Endothelial cell of umbilical vein (primary cell): ENCODE data around the gene DBR1.

Source experiments
- EZH2 ChIP-seq: IDR thresholded peaks from 2 replicates; pipeline ENCODE4 v1.6.1; 2012; ENCODE audit warnings: borderline replicate concordance, low read depth, mild to moderate bottlenecking, moderate library complexity, low read length, inconsistent platforms; ENCODE audit not compliant: severe bottlenecking
- FOS ChIP-seq: IDR thresholded peaks from 2 replicates; pipeline ENCODE4 v1.6.1; 2011; ENCODE audit warnings: mild to moderate bottlenecking, low read length, moderate library complexity, borderline replicate concordance; ENCODE audit not compliant: insufficient read depth
- GATA2 ChIP-seq: IDR thresholded peaks from 2 replicates; pipeline ENCODE4 v1.7.0; 2011; ENCODE audit warnings: low read depth, mild to moderate bottlenecking, moderate library complexity, mixed read lengths, low read length; ENCODE audit not compliant: insufficient read length, insufficient read depth
- JUN ChIP-seq: IDR thresholded peaks from 2 replicates; pipeline ENCODE4 v1.6.1; 2011; ENCODE audit warnings: borderline replicate concordance, low read depth; ENCODE audit not compliant: insufficient read length, insufficient read depth
- MYC ChIP-seq: IDR thresholded peaks from one replicate; pipeline ENCODE4 v1.6.1; 2011; ENCODE audit warnings: mild to moderate bottlenecking, low read depth, low read length
- POLR2A ChIP-seq: IDR thresholded peaks from 2 replicates; pipeline ENCODE4 v1.6.1; 2012; ENCODE audit warnings: low read depth, mild to moderate bottlenecking, control low read depth, low read length
- POLR2AphosphoS5 ChIP-seq: IDR thresholded peaks from 2 replicates; pipeline ENCODE4 v1.6.1; 2012; ENCODE audit warnings: low read depth, mild to moderate bottlenecking, control low read depth, low read length, moderate library complexity; ENCODE audit not compliant: insufficient read depth
- TF ChIP-seq, protein P1 (sequence below), 2 donors: IDR thresholded peaks; 1 replicate in 1 of 2; 2 replicates in 1 of 2; pipeline ENCODE4 v1.5.1; 2011; ENCODE audit warnings: low read length in 2 of 2, mild to moderate bottlenecking in 2 of 2, moderate library complexity in 2 of 2, control low read depth in 1 of 2, inconsistent platforms in 1 of 2, low read depth in 1 of 2; ENCODE audit not compliant: insufficient read depth in 1 of 2; ENCODE audit errors: extremely low read depth in 1 of 2
- TF ChIP-seq, protein P2 (sequence below): IDR thresholded peaks from 2 replicates; pipeline ENCODE4 v1.6.1; 2011; ENCODE audit not compliant: insufficient read depth, insufficient read length

DNA sequence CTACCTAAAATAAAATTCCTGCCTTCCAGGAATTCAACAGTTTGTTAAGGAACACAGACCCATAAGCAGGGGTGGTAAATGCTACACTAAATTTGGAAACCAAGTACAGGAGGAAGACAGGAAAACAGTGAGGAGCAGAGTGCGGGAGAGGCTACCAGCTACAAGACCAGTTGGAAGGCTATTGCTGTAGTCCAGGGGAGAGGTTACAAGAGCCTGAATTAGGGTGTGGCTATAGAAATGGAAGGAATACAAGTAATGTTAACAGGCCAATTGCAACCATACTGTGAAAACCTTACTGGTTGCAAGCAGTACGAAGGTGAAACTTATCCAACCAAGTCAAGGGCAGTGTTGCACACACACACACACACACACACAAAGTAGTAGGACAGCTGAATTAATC is 11.5 kb upstream of the DBR1 start:
- TF ChIP-seq POLR2A (no peak), POLR2AphosphoS5 (no peak), JUN (no peak), EZH2 (no peak), FOS (no peak), MYC (no peak), GATA2 (no peak)
- TF ChIP-seq, protein P1, sequence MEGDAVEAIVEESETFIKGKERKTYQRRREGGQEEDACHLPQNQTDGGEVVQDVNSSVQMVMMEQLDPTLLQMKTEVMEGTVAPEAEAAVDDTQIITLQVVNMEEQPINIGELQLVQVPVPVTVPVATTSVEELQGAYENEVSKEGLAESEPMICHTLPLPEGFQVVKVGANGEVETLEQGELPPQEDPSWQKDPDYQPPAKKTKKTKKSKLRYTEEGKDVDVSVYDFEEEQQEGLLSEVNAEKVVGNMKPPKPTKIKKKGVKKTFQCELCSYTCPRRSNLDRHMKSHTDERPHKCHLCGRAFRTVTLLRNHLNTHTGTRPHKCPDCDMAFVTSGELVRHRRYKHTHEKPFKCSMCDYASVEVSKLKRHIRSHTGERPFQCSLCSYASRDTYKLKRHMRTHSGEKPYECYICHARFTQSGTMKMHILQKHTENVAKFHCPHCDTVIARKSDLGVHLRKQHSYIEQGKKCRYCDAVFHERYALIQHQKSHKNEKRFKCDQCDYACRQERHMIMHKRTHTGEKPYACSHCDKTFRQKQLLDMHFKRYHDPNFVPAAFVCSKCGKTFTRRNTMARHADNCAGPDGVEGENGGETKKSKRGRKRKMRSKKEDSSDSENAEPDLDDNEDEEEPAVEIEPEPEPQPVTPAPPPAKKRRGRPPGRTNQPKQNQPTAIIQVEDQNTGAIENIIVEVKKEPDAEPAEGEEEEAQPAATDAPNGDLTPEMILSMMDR (IDR thresholded peaks at IDR 0.05; ENCODE audit: extremely low read depth in 1 of 2, insufficient read depth in 1 of 2, low read depth in 1 of 2, low read length in 2 of 2): no peak
- TF ChIP-seq, protein P2, sequence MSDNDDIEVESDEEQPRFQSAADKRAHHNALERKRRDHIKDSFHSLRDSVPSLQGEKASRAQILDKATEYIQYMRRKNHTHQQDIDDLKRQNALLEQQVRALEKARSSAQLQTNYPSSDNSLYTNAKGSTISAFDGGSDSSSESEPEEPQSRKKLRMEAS: no peak
